Suprapubic skin (tissue), 4 donors: ENCODE data around the gene HECW1.

Experiments used
- CTCF ChIP-seq, 2 donors: fragments of 200-600 bp in 1 of 2; fragments of 450-650 bp in 1 of 2; sonication (generic) in 1 of 2; IDR thresholded peaks; one replicate each; pipeline ENCODE4 v1.5.1; 2016 to 2019; ENCODE audit warnings: antibody characterized with exemption in 2 of 2, mild to moderate bottlenecking in 1 of 2, moderate library complexity in 1 of 2
- EP300 ChIP-seq: sonication (generic); formaldehyde crosslinking; IDR thresholded peaks from one replicate; pipeline ENCODE4 v1.6.1; 2017; ENCODE audit warnings: antibody characterized with exemption
- POLR2A ChIP-seq, 2 donors: fragments of 450-650 bp; IDR thresholded peaks; one replicate each; pipeline ENCODE4 v1.6.1; 2017; ENCODE audit warnings: antibody characterized with exemption in 2 of 2, mild to moderate bottlenecking in 2 of 2, moderate library complexity in 2 of 2
- POLR2AphosphoS5 ChIP-seq, 3 donors: sonication (generic); formaldehyde crosslinking; IDR thresholded peaks; one replicate each; pipeline ENCODE4 v1.6.1; 2017; ENCODE audit warnings: antibody characterized with exemption in 3 of 3

GRCh38 chr7:43377196-43377960 is 264.9 kb downstream of the HECW1 start:
- TF ChIP-seq CTCF (IDR thresholded peaks at IDR 0.05) (no peak), POLR2AphosphoS5 (IDR thresholded peaks at IDR 0.05) (no peak), EP300 (no peak), POLR2A (IDR thresholded peaks at IDR 0.05) (no peak)
